Choroid plexus epithelial cell (primary cell): ENCODE measurements around the gene PCDHGC5.

Experiments
- DNase-seq: peaks from one replicate; pipeline ENCODE4 v3.0.0-alpha.2; 2010; ENCODE audit warnings: low read depth
- H3K4me3 ChIP-seq: 2 replicates; pipeline ENCODE4 v1.5.1; 2011; ENCODE audit warnings: low read depth, mild to moderate bottlenecking, control low read depth, low read length, moderate library complexity
- CTCF ChIP-seq: conservative IDR thresholded peaks from 2 replicates; pipeline ENCODE4 v1.5.1; 2011; ENCODE audit warnings: low read depth, mild to moderate bottlenecking, control low read depth, inconsistent platforms, low read length, moderate library complexity

The PCDHGC5 gene

DNA sequence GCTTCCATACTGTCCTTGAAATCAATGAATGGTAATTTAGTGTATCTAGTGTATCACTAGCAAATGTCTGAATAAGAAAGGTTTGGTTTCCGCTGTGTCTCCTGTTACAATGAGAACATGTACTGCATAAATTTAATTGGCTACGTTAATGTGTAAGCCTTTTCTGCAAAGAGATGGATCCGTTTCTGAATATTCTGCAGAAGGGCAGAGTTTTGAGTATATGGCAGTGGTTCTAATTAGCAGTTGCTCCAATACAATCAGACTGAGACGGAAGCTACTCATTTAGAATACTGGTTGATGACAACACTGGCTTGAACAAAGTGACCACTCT, 4.6 kb upstream of the PCDHGC5 start:
- DNase-seq, result no peak
- H3K4me3 ChIP-seq, result peak overlapping the region; percentile 55
- TF ChIP-seq CTCF, result no peak

- peak within 1 kb of the TSS; percentile 55 for H3K4me3 ChIP-seq
- DNase-seq, result peak; percentile 57
- no peak for TF ChIP-seq CTCF
Observed at GRCh38 chr5:141484641-141485311, 4.1 kb upstream of the PCDHGC5 start, which contains the start of gene PCDHGC4. Gene PCDHGC4, plus strand, starts transcription at chr5:141485030. Its CDS starts 144 bp downstream, at chr5:141485174.

DNA sequence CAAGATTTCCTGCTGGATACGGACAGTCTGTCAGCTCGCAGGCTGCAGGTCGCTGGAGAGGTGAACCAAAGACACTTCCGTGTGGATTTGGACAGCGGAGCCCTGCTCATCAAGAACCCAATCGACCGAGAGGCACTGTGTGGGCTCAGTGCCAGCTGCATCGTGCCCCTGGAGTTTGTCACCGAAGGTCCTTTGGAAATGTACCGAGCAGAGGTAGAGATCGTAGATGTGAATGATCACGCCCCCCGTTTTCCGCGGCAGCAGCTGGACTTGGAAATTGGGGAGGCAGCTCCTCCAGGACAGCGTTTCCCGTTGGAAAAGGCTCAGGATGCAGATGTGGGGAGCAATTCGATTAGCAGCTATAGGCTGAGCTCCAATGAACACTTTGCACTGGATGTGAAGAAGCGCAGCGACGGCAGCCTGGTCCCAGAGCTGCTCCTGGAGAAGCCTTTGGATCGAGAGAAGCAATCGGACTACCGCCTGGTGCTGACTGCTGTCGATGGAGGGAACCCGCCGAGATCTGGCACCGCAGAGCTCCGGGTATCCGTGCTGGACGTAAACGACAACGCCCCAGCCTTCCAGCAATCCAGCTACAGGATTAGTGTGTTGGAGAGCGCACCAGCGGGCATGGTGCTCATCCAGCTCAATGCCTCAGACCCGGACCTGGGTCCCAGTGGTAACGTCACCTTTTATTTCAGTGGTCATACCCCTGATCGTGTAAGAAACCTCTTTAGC, 3.4 kb upstream of the PCDHGC5 start:
- DNase-seq, result no peak
- TF ChIP-seq CTCF, result no peak
- peak overlapping the region; percentile 55 for H3K4me3 ChIP-seq

- H3K4me3 ChIP-seq, result no peak overlapping the region
- no peak for DNase-seq
- TF ChIP-seq CTCF, result no peak
Observed at GRCh38 chr5:141486091-141486490, 2.8 kb upstream of the PCDHGC5 start.

- no peak overlapping the region for H3K4me3 ChIP-seq
- no peak for DNase-seq
Observed at GRCh38 chr5:141487131-141487530, 1.8 kb upstream of the PCDHGC5 start.

DNA sequence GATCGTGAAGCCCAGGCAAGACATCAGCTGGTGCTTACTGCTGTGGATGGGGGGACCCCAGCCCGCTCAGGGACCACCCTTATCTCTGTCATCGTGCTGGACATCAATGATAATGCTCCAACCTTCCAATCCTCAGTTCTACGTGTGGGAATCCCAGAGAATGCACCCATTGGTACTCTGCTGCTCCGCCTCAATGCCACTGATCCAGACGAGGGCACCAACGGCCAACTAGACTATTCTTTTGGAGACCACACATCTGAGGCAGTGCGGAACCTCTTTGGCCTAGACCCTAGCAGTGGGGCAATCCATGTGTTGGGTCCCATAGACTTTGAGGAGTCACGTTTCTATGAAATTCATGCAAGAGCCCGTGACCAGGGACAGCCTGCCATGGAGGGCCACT, 960 bp downstream of the PCDHGC5 start:
- no peak for TF ChIP-seq CTCF
- DNase-seq, result no peak
- H3K4me3 ChIP-seq, result no peak overlapping the region

More at GRCh38 chr5:141487131-141487530, 1.8 kb upstream of the PCDHGC5 start:
- TF ChIP-seq CTCF, result no peak

GRCh38 chr5:141490271-141490670, 1.4 kb downstream of the PCDHGC5 start:
- H3K4me3 ChIP-seq, result no peak overlapping the region
- DNase-seq, result no peak
- TF ChIP-seq CTCF, result no peak
